Osteocyte (in vitro differentiated cells): ENCODE data around the gene SLC44A3. TPM values are rescaled to one million over a fixed set of nuclear protein-coding genes. Genes with fewer than 3 reads are reported as not detected.
"Not testable (repeated sequence)": the region's sequence is repeated elsewhere in the genome, so short reads cannot be mapped to it uniquely, and the experiment has no call there.

Experiments used
- DNase-seq: peaks from one replicate; pipeline ENCODE4 v3.0.0; 2021; ENCODE audit warnings: mixed read lengths; ENCODE audit not compliant: unreplicated experiment; ENCODE audit errors: extremely low spot score
- H3K27ac Mint-ChIP-seq: one replicate; pipeline ENCODE4 v1.8.0; 2021; ENCODE audit warnings: mild to moderate bottlenecking, mixed read lengths; ENCODE audit not compliant: unreplicated experiment
- H3K27me3 Mint-ChIP-seq: one replicate; pipeline ENCODE4 v1.8.0; 2021; ENCODE audit warnings: mixed read lengths; ENCODE audit not compliant: unreplicated experiment
- H3K36me3 Mint-ChIP-seq: one replicate; pipeline ENCODE4 v1.8.0; 2021; ENCODE audit warnings: mixed read lengths; ENCODE audit not compliant: unreplicated experiment
- H3K4me1 Mint-ChIP-seq: one replicate; pipeline ENCODE4 v1.8.0; 2021; ENCODE audit warnings: mixed read lengths; ENCODE audit not compliant: unreplicated experiment
- H3K4me3 Mint-ChIP-seq: one replicate; pipeline ENCODE4 v1.8.0; 2021; ENCODE audit warnings: mild to moderate bottlenecking, moderate library complexity, mixed read lengths; ENCODE audit not compliant: unreplicated experiment
- H3K9me3 Mint-ChIP-seq: one replicate; pipeline ENCODE4 v1.8.0; 2021; ENCODE audit warnings: mixed read lengths; ENCODE audit not compliant: unreplicated experiment
- CTCF ChIP-seq: fragments of 200-600 bp; sonication (generic); IDR thresholded peaks from 2 replicates; pipeline ENCODE4 v1.5.0; 2021; ENCODE audit warnings: antibody characterized with exemption, mild to moderate bottlenecking, moderate library complexity
- total RNA-seq: library from RNA; stranded (reverse); gene quantifications from 2 replicates; pipeline ENCODE4 v1.2.1, GENCODE V29; 2021

The SLC44A3 gene
- total RNA-seq, 1 donor from 2014 or later = 2.8 TPM

- H3K4me3 Mint-ChIP-seq = no peak overlapping the region
- H3K9me3 Mint-ChIP-seq = no peaks in the 10 kb centered on the region
- no peaks in the 10 kb centered on the region for H3K27me3 Mint-ChIP-seq
- peaks cover 46% of the 10 kb centered on the region for H3K4me1 Mint-ChIP-seq
- no peaks in the 10 kb centered on the region for H3K36me3 Mint-ChIP-seq
- no peak for DNase-seq
- H3K27ac Mint-ChIP-seq = peak overlapping the region; percentile 83
- no peak for TF ChIP-seq CTCF
Observed at GRCh38 chr1:94937820-94938219, 117.7 kb downstream of the SLC44A3 start.

GRCh38 chr1:94940738-94941137 is 120.6 kb downstream of the SLC44A3 start:
- Mint-ChIP-seq H3K36me3 (no peaks in the 10 kb centered on the region), H3K27ac (no peak overlapping the region), H3K27me3 (no peaks in the 10 kb centered on the region), H3K4me1 (peaks cover 36% of the 10 kb centered on the region), H3K9me3 (no peaks in the 10 kb centered on the region), H3K4me3 (no peak overlapping the region)
- no peak for TF ChIP-seq CTCF
- DNase-seq = no peak

GRCh38 chr1:94941480-94941879 is 121.3 kb downstream of the SLC44A3 start:
- peaks cover 29% of the 10 kb centered on the region for H3K4me1 Mint-ChIP-seq
- H3K4me3 Mint-ChIP-seq, H3K27ac Mint-ChIP-seq, H3K36me3 Mint-ChIP-seq, DNase-seq, H3K9me3 Mint-ChIP-seq, H3K27me3 Mint-ChIP-seq: not testable (repeated sequence)

- no peak for DNase-seq
Observed at GRCh38 chr1:94942171-94943128, 122.3 kb downstream of the SLC44A3 start.

More at GRCh38 chr1:94942171-94943128, 122.3 kb downstream of the SLC44A3 start:
- Mint-ChIP-seq H3K27me3 (no peaks in the 10 kb centered on the region), H3K9me3 (no peaks in the 10 kb centered on the region), H3K27ac (no peak overlapping the region), H3K4me1 (peaks cover 21% of the 10 kb centered on the region), H3K36me3 (no peaks in the 10 kb centered on the region), H3K4me3 (no peak overlapping the region)
- TF ChIP-seq CTCF = no peak

Other genes with a start within 250 kb of the SLC44A3 start
- 223 and 238 TPM in 2 replicates for gene CNN3, start 106.8 kb downstream of the SLC44A3 start, total RNA-seq